GM19324 (cell line): ENCODE results near the gene ZNF492.
"Not testable (repeated sequence)": the region's sequence is repeated elsewhere in the genome, so short reads cannot be mapped to it uniquely, and the experiment has no call there.

ENCODE experiments used
- ATAC-seq: cut with Tn5 transposase; IDR thresholded peaks from one replicate; pipeline ENCODE4 v1.9.1; 2021; ENCODE audit warnings: mild to moderate bottlenecking, moderate library complexity; ENCODE audit not compliant: unreplicated experiment, low FRiP score

The ZNF492 gene

DNA sequence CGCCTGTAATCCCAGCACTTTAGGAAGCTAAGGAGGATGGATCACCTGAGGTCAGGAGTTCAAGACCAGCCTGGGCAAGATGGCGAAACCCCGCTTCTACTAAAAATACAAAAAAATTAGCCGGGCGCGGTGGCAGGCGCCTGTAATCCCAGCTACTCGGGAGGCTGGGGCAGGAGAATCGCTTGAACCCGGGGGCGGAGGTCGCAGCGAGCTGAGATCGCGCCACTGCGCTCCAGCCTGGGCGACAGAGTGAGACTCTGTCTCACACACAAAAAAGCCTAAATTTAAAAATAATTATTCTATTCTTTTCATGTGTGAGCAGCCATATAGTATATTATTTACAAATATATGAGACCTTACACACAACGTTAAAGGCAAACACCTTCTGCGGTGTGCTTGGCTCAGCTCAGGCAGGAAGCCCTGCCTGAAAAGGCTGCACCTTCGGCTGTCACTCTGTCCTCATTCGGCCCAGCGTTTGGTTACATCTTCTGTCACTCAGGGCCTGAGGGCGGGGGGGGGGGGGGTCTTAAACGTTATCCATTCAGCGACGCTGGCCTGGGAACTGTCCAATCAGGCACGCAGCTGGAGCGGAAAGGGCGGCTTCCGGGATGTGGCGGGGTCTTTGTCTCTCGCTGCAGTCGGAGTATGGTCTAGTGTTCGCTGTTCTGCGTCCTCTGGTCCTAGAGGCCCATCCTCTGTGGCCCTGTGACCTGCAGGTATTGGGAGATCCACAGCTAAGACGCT, at the start of gene ZNF492:
TSS of gene ZNF492 (plus strand) at position 619 of the 744 bp plus-strand sequence. CDS start 19,076 bp downstream, outside the sequence.
- not testable (repeated sequence) for ATAC-seq

DNA sequence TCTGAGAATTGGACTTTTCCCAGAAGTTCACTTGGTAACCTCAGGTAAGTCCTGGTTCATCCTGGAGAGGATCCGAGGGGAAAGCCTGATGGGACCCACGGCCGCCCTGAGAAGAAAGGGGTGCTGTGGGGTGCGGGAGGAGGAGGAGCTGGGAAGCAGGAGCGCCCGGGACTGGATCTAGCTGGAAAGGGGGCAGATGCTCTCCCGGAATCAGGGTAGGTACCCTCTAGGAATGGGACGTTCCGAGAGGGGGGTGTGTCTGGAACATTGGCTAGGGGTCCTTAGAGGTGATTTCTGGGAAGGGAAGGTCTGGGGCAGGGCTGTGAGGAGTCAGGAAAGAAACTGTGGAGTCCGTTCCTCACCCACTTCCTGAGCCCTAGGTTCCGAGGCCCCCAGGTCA, 38.7 kb upstream of the ZNF492 start:
- ATAC-seq = no peak

DNA sequence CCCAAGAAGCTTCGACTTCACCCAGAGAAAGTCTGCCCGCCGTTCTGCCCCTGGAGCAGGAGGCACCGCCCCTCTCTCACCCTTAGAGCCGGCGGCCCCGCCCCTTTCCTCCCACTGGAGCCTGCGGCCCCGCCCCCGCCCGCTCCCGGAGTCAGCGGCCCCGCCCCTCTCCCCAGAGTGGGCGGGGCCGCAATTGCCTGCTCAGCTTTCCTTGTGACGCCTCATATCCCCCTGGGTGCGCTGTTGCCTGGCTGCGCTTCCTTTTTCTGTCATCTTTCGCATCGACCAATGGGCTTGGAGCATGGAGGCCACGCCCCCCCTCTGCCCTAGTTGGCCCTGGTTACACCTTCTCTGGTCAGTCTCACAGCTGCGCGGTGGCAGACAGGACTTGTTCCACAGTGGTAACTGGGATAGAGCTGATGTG, 38.2 kb upstream of the ZNF492 start:
- no peak for ATAC-seq

DNA sequence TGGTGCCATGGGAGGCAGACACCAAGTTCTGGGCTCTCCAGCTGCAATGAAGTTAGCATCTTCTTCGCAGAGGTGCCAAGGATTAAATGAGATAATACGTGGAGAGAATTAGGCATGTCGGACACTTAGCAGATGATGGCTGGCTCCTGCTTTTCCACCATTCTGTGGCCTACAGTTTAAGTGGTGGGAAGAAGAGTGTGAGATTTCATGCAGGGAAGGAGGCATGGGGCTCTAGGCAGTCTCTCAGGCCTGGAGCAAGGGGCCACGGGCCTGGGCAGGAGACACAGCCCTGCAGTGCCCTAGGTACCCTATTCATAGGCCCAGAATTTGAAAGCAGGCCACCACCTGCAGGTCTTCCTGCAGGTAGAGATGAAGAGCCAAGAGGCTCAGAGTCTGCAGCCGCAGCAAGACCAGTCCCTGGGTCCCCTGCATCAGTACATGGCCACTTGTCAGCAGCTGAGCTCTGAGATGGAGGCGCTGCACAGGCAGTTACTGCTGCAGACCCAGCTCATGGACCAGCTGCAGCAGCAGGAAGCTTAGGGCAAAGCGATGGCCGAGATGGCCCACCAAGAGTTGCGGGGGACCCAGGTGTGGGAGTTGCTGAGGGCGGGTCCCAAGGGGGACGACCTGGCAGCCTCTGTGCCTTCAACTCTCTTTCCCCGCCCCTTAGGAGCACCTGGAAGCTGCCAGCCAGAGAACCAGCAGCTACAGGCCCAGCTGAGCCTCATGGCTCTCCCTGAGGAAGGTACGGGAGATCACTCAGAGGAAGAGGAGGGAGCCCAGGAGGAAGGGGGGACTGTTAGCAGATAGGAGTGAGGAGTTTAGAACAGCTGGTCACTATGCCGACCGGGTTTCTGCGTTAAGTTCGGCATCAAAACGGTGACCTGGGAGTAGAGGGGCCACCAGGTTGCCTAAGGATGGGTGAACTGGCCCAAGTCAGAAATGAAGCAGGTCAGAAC, 33.2 kb upstream of the ZNF492 start:
- ATAC-seq = no peak

DNA sequence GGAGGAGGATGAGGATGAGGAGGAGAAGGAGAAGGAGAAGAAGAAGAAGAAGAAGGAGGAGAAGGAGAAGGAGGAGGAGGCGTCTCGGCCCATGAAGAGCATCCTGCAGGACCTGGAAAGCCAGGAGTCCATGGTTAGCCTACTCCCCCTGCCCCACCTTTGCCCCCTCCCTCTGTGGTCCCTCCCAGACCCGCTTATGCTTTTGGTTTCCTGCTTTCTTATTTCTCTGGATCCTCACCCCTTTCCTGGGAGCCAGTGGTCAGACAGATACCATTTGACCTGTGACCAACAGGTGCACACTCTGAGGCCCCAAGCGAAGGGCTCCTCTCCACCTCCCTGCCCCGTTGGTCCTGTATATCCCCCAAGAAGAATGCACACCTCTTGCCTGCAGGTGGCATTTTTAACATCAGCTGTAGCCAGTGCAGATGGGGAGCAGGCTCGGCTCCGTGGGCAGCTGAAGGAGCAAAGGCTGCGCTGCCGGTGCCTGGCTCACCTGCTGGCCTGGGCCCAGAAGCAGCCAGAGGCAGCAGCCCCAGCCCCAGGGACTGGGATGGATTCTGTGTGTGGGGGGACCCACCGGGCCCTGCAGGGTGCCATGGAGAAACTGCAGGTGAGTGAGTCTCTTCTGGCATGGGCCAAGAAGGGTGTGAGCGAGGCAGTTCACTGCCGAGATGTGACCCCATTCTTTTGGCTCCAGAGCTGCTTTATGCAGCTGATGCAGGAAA, 32.1 kb upstream of the ZNF492 start:
- ATAC-seq = no peak

DNA sequence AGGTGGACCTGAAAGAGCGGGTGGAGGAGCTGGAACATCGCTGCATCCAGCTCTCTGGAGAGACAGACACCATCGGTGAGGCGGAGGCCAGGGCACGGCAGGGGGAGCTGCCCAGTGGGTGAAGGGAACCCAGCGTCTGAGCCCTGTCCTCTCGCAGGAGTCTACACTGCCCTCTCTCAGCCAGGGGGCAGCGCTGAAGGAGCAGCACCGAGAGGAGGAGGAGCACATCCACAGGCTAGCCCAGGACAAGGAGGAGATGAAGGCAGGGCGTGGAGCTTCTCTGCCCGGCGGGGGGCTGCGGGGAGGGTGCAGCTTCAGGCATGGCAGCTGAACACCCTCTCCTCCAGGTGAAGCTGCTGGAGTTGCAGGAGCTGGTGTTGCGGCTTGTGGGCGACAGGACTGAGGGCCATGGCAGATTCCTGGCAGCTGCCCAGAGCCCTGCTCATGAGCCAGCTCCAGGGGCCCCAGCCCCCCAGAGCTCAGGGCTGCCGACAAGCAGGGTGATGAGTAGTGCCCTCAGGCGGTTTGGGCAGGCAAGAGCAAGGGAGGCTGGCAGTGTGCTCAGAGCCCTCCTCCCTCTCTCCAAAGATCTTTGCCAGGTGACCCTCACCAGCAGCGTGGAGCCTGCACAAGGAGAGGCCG, 31.4 kb upstream of the ZNF492 start:
- ATAC-seq = no peak

DNA sequence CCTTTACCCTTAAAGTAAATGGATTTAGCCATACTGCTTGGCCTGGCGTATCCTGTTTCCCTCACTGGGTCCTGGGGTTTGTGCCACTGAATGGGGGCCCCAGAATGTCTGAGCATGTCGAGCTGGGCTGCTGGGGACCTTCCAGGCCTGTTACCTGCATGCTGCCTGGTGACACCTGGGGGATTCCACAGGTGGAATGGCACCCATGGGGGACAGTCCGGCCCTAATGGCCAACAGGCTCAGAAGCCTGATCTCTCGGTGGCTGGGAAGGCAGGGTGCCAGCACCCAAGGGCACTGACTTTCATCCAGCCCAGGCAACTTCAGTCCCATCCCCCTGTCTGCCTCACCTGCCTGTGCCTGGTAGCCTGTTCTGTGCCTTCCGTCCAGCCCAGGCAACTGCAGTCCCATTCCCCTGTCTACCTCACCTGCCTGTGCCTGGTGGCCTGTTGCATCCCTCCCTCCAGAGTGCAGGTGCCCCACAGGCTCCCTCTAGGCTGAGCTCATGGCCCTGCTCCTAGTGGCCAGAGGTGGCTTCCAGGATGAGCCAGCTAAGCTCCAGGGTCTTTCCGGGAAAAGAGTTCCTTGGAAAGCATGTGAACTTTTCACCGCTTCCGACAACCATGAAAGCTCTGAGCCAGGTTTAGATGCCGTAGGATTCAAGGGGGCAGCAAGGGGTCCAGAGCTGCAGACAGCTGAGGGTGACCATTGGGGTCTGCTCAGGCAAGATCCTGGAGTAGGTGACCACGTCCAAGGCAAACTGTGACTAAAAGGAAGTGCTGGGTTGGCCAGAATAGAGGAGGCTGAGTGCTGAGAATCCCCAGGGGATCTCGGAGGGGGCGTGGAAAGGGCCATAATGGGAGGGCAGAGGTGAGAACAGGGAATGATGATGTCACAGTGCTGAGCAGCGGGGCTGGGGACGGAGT, 30.3 kb upstream of the ZNF492 start:
- ATAC-seq = no peak

DNA sequence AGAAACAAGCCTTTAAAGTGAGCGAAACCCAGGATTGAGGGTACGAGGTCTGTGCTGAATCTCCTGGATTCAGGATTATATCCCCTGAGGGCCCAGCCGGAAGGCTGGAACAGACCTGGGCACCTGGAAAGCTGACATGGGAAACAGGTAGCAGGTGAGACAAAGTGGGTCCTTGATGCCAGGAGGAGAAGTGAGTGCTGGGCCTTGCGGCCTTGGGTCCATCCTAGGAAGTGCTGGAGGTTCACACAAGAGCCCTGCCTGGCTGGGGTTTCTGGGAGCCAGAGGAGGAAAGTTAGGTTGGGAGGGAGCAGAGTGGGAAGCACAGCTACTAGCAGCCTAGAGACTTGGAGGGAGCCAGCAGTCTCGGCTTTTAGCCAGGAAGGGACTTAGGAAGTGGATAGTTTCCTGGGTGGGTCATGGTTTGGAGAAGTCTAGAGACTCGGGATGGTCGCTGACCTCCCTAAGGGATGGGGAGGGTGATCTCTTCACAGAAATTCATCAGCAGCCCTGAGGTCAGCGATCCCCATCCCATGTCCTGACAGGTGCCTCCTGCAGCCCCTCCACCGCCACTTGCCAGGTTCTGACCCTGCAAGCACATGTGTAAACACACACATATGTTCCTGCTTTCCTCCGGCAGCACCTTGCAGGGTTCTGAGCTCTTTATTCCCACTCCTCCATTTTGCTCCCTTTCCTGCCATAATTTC, 29.4 kb upstream of the ZNF492 start:
- ATAC-seq = no peak

DNA sequence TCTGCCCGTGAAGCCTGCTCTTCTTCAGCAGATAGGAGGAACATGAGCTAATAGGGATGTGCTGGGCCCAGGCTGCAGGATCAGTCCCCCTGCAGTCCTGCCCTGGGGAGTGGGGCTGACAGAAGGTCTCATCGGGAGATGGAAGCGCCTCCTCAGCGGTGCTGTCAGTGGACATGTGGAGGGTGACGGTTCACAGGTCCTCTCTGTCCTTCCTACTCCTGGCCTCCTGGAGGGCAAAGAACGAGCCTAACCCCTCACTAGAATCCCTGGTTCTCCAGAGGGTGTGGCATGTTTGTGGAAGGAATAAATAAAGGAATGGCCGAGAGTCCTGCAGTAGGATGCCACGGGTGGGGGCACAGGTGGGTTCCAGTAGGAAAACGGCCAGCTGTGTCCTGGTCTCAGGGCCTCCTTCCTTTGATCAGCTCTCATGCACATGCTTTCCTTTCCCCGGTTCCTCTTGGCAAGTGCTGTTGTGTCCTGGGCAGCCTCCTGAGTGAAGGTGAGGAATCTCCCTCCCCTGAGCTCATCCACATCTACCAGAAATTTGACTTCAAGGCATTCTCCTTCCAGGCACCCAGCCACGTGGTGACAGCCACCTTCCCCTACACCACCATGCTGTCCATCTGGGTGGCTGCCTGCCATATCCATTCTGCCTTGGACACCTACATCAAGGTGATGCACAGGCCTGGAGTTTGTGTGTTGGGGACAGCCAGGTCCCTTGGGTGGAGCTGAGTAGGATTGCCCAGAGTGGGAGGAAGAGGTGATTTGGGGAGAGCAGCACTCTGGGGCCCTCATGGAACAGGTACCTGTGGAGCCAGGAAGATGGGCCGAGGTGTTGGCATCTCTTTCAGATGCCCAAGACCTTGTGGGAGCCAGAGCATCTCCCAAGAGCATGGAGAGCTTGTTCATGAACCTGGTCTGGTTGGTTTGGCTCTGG, 28.6 kb upstream of the ZNF492 start:
- no peak for ATAC-seq

DNA sequence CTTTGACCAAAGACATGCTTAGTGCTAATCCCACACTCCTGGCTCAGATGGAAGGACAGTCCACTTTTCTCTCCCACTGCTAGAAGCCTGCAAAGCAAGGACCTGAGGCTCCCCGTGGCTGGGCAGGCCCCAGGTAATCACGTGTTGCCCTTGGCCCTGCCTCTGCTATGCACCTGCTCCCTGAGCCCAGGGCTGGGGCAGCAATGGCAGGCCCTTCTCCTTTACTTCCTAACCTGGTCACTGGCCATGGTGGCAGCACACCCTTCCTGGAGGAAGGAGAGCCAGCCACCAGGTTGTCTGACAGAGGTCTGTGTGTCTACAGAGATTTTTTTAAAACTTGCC, 27.9 kb upstream of the ZNF492 start:
- no peak for ATAC-seq

DNA sequence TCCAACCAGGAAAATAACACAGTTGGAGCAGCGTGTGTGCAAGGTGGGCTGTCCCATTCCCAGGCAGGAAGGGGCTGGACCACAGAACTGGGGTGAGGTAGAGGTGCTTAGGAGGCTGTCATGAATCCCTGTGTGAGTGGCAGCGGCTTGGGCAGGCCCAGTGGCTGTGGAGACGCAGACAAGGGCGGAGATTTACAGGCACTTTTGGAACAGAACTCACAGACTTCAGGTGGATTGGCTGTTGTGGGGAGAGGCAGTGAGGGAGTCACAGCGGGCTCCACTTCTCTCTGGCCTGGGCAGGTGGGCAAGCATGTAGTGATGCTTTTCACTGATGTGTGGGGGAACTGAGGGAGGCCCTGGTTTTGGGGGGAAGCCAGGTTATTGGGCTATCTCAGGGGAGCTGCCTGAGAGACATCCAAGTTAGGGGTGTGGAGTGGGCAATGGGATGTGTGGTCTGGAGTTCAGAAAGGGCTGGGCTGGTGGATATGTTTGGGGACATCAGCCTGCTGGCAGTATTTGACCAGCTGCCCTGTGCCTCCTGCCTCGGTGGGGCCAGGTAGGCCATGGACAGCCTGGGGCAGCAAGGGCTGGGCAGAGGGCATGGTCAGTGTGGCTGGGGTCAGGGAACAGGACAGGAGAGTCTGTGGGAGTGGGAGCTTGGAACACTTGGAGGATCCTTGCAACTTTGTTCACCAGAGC, 27.0 kb upstream of the ZNF492 start:
- ATAC-seq = no peak

DNA sequence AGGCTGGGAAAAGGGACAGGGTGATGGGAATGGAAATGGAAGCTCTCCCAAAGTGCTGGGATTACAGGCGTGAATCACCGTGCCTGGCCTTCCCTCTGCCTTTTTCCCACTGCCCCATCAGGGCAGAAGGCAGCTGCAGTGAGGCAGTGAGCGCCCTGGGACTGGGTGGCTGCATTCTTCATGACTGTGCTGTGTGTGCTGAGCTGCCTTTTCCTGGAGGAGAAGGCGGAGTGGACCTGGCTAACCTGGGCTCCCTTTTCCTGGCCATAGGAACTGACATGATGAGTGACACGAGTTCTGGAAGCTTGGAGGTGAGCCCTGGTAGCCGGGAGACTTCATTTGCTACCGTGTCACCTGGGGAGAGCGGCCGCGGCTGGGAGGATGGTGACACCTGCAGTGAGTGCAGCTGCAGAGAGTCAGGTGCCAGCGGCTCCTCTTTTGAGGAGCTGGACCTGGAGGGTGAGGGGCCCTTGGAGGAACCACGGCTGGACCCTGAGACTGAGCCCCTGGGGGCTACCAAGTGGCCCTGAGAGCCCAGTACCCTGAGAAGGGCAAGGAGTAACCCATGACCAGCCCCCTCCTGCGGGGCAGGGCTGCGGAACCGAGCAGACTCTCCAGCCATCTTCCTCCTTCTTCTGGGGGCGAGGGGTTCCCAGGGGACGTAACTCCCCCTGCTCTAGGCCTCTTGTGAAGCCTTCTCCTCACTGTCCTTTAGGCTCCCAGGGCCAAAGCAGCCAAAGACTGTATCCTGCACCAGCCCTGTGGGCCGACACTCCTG, 26.3 kb upstream of the ZNF492 start:
- no peak for ATAC-seq

DNA sequence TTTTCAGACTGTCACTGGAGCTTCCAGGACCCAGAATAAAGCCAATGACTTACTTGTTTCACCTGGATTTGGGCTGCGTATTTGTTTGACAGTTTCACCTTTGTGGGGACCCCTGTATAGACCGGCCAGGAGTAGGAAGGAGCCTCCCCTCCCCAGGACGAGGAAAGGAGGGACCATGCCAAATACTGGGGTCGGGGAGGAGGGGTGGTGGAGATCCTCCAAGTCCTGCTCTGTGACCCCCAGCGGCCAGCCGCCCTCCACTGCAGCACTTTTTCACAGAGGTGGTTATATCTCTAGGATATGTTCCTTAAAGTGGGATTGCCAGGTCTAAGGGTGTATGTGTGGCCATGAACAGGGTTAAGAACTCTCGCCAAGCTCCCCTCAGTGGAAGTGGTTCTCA, 25.7 kb upstream of the ZNF492 start:
- no peak for ATAC-seq

DNA sequence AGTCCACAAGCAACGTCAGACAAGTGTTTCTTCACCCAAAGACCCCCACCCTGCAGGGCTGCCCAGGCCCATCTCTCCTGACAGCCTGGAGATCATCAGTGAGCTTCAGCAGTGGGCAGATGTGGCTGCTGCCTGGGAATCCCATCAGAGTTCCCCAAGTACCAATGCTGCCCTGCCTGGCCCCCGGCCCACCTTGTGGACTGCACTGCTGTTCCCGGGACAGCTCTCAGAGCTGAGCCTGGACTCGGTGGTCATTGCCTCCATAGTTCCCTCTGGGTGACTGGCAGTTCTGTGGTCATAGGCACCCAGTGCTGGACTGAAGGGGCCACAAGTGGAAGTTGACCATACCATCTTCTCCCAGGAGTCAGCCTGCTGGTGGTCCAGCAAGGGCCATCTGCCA, 24.5 kb upstream of the ZNF492 start:
- ATAC-seq = no peak

DNA sequence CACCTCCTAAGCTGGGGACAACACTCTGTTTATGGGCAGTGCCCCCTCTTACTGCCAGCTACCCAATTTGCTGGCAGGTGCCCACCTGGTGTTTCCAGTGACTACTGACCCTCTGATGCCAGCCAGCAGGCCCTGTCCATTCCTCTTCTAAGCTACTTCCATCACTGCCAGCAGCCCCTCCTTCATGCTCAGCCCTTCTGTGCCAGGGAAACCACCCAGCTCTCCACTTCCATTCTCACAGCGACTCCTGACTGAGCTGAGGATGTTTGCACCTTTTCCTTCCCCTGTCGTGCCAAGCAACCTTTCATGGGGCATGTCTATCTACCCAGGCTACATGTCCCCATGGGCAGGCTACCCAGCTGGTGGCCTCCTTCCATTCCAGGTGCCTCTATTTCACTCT, 24.0 kb upstream of the ZNF492 start:
- no peak for ATAC-seq

DNA sequence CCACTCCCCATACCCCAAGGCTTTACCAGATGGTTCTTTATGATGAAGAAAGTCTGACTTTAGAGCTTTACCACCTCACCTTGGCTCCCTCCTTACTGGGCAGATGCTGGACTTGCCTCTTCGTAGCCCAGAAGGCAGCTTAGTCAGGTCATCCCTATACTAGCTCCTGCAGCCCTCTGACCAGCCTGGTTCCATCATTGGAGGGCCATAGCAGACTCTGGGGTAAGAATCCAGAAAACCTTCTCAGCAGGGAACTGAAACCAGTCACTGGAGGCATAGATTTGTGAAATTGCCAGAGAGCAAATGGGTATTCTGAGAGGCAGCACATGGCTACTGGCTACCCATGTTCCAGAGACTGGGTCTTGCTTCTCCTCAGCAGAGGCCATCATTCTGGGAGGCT, 21.8 kb upstream of the ZNF492 start:
- ATAC-seq = no peak

DNA sequence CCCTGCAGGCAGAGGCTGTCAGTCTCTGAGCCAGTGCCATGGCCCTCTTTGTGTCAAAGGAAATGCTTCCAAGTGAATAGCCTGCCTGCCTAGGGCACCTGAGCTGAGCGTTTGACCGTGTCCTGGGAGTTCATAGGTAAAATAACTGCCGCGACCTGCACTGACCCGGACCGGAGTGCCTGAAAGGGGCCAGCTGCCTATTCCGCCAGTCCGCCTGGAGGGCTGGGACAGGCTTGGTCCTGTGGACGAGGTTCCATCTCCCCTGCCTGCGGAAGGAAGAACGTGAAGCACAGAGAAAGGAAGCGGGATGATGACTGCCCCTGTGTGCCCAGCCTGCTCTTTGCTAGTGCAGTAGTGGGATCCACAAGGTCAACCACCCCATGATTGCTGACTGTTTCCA, 17.5 kb upstream of the ZNF492 start:
- ATAC-seq = no peak
